Loucy (cell line): Measurements from ENCODE around the gene TMEM107.
A peak's percentile ranks its signal among the peaks of the same experiment; 100 is the strongest.

Source experiments
- H2AFZ ChIP-seq: fragments of 200-600 bp; sonication (generic); 2 replicates; pipeline ENCODE4 v1.6.0; 2016; ENCODE audit warnings: antibody characterized with exemption, mild to moderate bottlenecking, low read length, moderate library complexity
- H3F3A ChIP-seq: fragments of 200-600 bp; 2 replicates; pipeline ENCODE4 v1.6.0; 2016; ENCODE audit warnings: antibody characterized with exemption, low read depth, mild to moderate bottlenecking
- H3K27me3 ChIP-seq: fragments of 200-600 bp; sonication (generic); 2 replicates; pipeline ENCODE4 v1.6.1; 2014; ENCODE audit warnings: low read length, mild to moderate bottlenecking; ENCODE audit not compliant: insufficient read depth, poor library complexity, severe bottlenecking
- H3K36me3 ChIP-seq: fragments of 200-600 bp; sonication (generic); 2 replicates; pipeline ENCODE4 v1.6.1; 2016; ENCODE audit warnings: low read length; ENCODE audit not compliant: insufficient read depth
- H3K4me1 ChIP-seq: fragments of 200-600 bp; sonication (generic); 2 replicates; pipeline ENCODE4 v1.5.1; 2014; ENCODE audit warnings: low read length, mild to moderate bottlenecking; ENCODE audit not compliant: insufficient read depth, poor library complexity, severe bottlenecking
- H3K4me2 ChIP-seq: fragments of 200-600 bp; sonication (generic); 2 replicates; pipeline ENCODE4 v1.6.0; 2014; ENCODE audit warnings: antibody characterized with exemption, low read length, low read depth, mild to moderate bottlenecking; ENCODE audit not compliant: poor library complexity, severe bottlenecking
- H3K4me3 ChIP-seq: fragments of 200-600 bp; sonication (generic); 2 replicates; pipeline ENCODE4 v1.5.1; 2014; ENCODE audit warnings: low read length, mild to moderate bottlenecking, mixed read lengths; ENCODE audit not compliant: poor library complexity, severe bottlenecking
- H3K79me2 ChIP-seq: fragments of 200-600 bp; sonication (generic); 2 replicates; pipeline ENCODE4 v1.6.1; 2014; ENCODE audit warnings: low read length; ENCODE audit not compliant: insufficient read depth
- H3K9ac ChIP-seq: fragments of 200-600 bp; sonication (generic); 2 replicates; pipeline ENCODE4 v1.6.0; 2014; ENCODE audit warnings: mild to moderate bottlenecking, low read depth, low read length, moderate library complexity; ENCODE audit not compliant: poor library complexity, severe bottlenecking
- H3K9me2 ChIP-seq: fragments of 200-600 bp; sonication (generic); replicated peaks from 2 replicates; pipeline ENCODE4 v1.6.1; 2016; ENCODE audit warnings: low read depth, low read length, mixed read lengths
- H3K9me3 ChIP-seq: fragments of 200-600 bp; sonication (generic); 2 replicates; pipeline ENCODE4 v1.6.1; 2014; ENCODE audit warnings: mild to moderate bottlenecking, antibody characterized with exemption, low read length, low read depth; ENCODE audit not compliant: insufficient read depth
- H4K20me1 ChIP-seq: fragments of 200-600 bp; sonication (generic); 2 replicates; pipeline ENCODE4 v1.6.0; 2014; ENCODE audit warnings: antibody characterized with exemption, low read length, mild to moderate bottlenecking; ENCODE audit not compliant: insufficient read depth, poor library complexity, severe bottlenecking
- CTCF ChIP-seq: fragments of 200-600 bp; sonication (generic); conservative IDR thresholded peaks from 2 replicates; pipeline ENCODE4 v1.5.1; 2014; ENCODE audit warnings: mild to moderate bottlenecking, antibody characterized with exemption, low read length
- EZH2phosphoT487 ChIP-seq: fragments of 200-600 bp; IDR thresholded peaks from 2 replicates; pipeline ENCODE4 v1.6.1; 2018; ENCODE audit warnings: antibody characterized with exemption, mild to moderate bottlenecking, moderate library complexity, borderline replicate concordance

Gene TMEM107

GRCh38 chr17:8122924-8123694 lies 53.1 kb downstream of the TMEM107 start:
- Histone ChIP-seq H3K9me2 (no peaks in the 10 kb centered on the region), H3K4me1 (peaks cover 49% of the 10 kb centered on the region), H3K27me3 (peaks cover 7% of the 10 kb centered on the region), H2AFZ (peak overlapping the region; percentile 40), H4K20me1 (no peaks in the 10 kb centered on the region), H3K79me2 (no peaks in the 10 kb centered on the region), H3K4me2 (peak overlapping the region; percentile 93), H3F3A (peaks cover 15% of the 10 kb centered on the region), H3K9ac (peak overlapping the region; percentile 46), H3K4me3 (peak overlapping the region; percentile 91), H3K9me3 (no peaks in the 10 kb centered on the region), H3K36me3 (no peaks in the 10 kb centered on the region)
- TF ChIP-seq CTCF, result no peak
- TF ChIP-seq EZH2phosphoT487, result no peak
